ENCODE measurements around the gene OR52E6. TPM values are rescaled to one million over a fixed set of nuclear protein-coding genes. Genes with fewer than 3 reads are reported as not detected.

Gene OR52E6
- polyA plus RNA-seq, 1 donor (not counting 4 experiments of a cell fraction or from before 2014, with no cell fraction given), result not detected

DNA sequence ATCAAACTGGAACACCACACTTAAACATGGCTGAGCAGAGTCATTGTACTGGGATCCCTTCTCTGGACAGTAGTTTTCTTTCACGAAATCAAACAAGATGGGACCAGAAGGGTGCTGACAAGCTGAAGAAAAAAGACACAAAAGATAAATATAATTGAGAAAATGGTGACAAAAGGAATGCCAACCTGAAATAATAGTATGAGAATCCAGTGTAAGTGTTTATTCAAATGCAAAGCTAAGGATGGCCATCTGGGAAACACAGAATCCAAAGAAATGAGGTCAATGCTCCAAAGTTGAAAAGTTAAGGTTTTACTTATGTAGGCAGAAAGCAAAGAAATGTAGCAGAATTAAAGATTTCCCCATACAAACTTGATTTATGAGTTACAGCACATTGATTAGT, 46.0 kb upstream of the OR52E6 start:
- no peaks in the 10 kb centered on the region for H4K20me1 ChIP-seq (ENCODE audit: control insufficient read depth, extremely low read depth, insufficient read depth, low read length)
- no peak for DNase-seq (ENCODE audit: low read depth, low spot score)
- dilution Hi-C loops (cut with MboI; ENCODE audit: extremely low pct_ligation_motif_present, low sequenced_read_pairs), result no loop called here

DNA sequence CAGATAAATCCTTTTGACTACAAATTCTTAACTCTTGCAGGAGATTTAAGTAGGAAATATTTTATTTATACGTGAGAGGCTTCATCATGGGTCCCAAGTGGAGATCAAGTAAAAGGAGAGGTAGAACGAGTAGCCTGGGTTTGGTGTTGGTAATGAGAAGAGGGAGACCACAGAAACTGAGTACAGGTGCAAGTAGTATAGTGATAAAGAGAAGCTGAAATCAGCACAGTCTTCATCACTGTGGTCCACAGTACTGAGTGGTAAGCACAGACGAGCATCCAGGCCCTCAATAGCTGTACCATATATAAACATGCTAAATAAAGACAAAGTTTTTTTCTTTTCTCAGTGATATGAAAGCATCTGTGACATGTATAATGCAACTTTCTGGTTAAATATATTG, 45.5 kb upstream of the OR52E6 start:
- Histone ChIP-seq H3K27ac (ENCODE audit: control insufficient read depth, insufficient read depth, low read length) (no peak overlapping the region), H3K4me2 (ENCODE audit: control insufficient read depth, extremely low read depth, insufficient read depth, low read depth, low read length) (no peak overlapping the region), H3K9me1 (ENCODE audit: control insufficient read depth, extremely low read depth, insufficient read depth, low read length) (no peaks in the 10 kb centered on the region), H3K4me3 (ENCODE audit: control insufficient read depth in 2 of 3, extremely low read depth in 1 of 3, insufficient read depth in 2 of 3, low read depth in 1 of 3, low read length in 3 of 3) (no peak overlapping the region), H3K4me1 (ENCODE audit: control insufficient read depth, extremely low read depth, insufficient read depth, low read length) (no peaks in the 10 kb centered on the region), H3K9me3 (ENCODE audit: control insufficient read depth, low read depth, low read length) (no peaks in the 10 kb centered on the region), H2AFZ (ENCODE audit: control insufficient read depth, low read length) (no peak overlapping the region), H3K79me2 (ENCODE audit: control insufficient read depth, insufficient read depth, low read length) (no peaks in the 10 kb centered on the region), H3K27me3 (ENCODE audit: control insufficient read depth, extremely low read depth, insufficient read depth, low read length) (no peaks in the 10 kb centered on the region), H4K20me1 (ENCODE audit: control insufficient read depth, extremely low read depth, insufficient read depth, low read length) (no peaks in the 10 kb centered on the region), H3K9ac (ENCODE audit: control insufficient read depth, extremely low read depth, insufficient read depth, low read length) (no peak overlapping the region), H3K36me3 (ENCODE audit: control insufficient read depth in 2 of 2, extremely low read depth in 1 of 2, insufficient read depth in 2 of 2, low read length in 2 of 2) (no peaks in the 10 kb centered on the region)
- no peak for FAIRE-seq
- TF ChIP-seq, protein P1, sequence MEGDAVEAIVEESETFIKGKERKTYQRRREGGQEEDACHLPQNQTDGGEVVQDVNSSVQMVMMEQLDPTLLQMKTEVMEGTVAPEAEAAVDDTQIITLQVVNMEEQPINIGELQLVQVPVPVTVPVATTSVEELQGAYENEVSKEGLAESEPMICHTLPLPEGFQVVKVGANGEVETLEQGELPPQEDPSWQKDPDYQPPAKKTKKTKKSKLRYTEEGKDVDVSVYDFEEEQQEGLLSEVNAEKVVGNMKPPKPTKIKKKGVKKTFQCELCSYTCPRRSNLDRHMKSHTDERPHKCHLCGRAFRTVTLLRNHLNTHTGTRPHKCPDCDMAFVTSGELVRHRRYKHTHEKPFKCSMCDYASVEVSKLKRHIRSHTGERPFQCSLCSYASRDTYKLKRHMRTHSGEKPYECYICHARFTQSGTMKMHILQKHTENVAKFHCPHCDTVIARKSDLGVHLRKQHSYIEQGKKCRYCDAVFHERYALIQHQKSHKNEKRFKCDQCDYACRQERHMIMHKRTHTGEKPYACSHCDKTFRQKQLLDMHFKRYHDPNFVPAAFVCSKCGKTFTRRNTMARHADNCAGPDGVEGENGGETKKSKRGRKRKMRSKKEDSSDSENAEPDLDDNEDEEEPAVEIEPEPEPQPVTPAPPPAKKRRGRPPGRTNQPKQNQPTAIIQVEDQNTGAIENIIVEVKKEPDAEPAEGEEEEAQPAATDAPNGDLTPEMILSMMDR (optimal IDR thresholded peaks at IDR 0.05 in 1 of 3, IDR thresholded peaks at IDR 0.05 in 1 of 3, conservative IDR thresholded peaks at IDR 0.05 in 1 of 3; ENCODE audit: extremely low read depth in 1 of 3, insufficient read depth in 2 of 3, low read length in 3 of 3), result no peak
- no peak for TF ChIP-seq EZH2 (IDR thresholded peaks at IDR 0.05; ENCODE audit: low read length)
- dilution Hi-C loops (cut with MboI; ENCODE audit: extremely low pct_ligation_motif_present, low sequenced_read_pairs), result no loop called here
- DNase-seq (ENCODE audit: low read depth, low spot score), result no peak

More for the DNA sequence above, 46.0 kb upstream of the OR52E6 start:
- no peak overlapping the region for H3K4me2 ChIP-seq (ENCODE audit: control insufficient read depth, extremely low read depth, insufficient read depth, low read depth, low read length)
- no peak overlapping the region for H2AFZ ChIP-seq (ENCODE audit: control insufficient read depth, low read length)
- no peaks in the 10 kb centered on the region for H3K9me3 ChIP-seq (ENCODE audit: control insufficient read depth, low read depth, low read length)
- no peak overlapping the region for H3K9ac ChIP-seq (ENCODE audit: control insufficient read depth, extremely low read depth, insufficient read depth, low read length)
- H3K79me2 ChIP-seq (ENCODE audit: control insufficient read depth, insufficient read depth, low read length), result no peaks in the 10 kb centered on the region
- H3K4me1 ChIP-seq (ENCODE audit: control insufficient read depth, extremely low read depth, insufficient read depth, low read length), result no peaks in the 10 kb centered on the region
- no peaks in the 10 kb centered on the region for H3K36me3 ChIP-seq (ENCODE audit: control insufficient read depth in 2 of 2, extremely low read depth in 1 of 2, insufficient read depth in 2 of 2, low read length in 2 of 2)
- TF ChIP-seq, protein P1 (optimal IDR thresholded peaks at IDR 0.05 in 1 of 3, IDR thresholded peaks at IDR 0.05 in 1 of 3, conservative IDR thresholded peaks at IDR 0.05 in 1 of 3; ENCODE audit: extremely low read depth in 1 of 3, insufficient read depth in 2 of 3, low read length in 3 of 3), result no peak
- TF ChIP-seq EZH2 (IDR thresholded peaks at IDR 0.05; ENCODE audit: low read length), result no peak
- no peak overlapping the region for H3K27ac ChIP-seq (ENCODE audit: control insufficient read depth, insufficient read depth, low read length)
- H3K27me3 ChIP-seq (ENCODE audit: control insufficient read depth, extremely low read depth, insufficient read depth, low read length), result no peaks in the 10 kb centered on the region
- H3K4me3 ChIP-seq (ENCODE audit: control insufficient read depth in 2 of 3, extremely low read depth in 1 of 3, insufficient read depth in 2 of 3, low read depth in 1 of 3, low read length in 3 of 3), result no peak overlapping the region
- no peak for FAIRE-seq
- no peaks in the 10 kb centered on the region for H3K9me1 ChIP-seq (ENCODE audit: control insufficient read depth, extremely low read depth, insufficient read depth, low read length)

Measured in keratinocyte (primary cell).